GM12875 (cell line): Measurements from ENCODE around the gene CDK15.

ENCODE experiments used
- H3K4me3 ChIP-seq: one replicate; pipeline ENCODE4 v1.5.1; 2011; ENCODE audit warnings: low read depth, low read length, control low read depth
- CTCF ChIP-seq: IDR thresholded peaks from 2 replicates; pipeline ENCODE4 v1.5.1; 2011; ENCODE audit warnings: low read depth, mild to moderate bottlenecking, control low read depth, inconsistent platforms, low read length, moderate library complexity, borderline replicate concordance; ENCODE audit not compliant: insufficient read depth

Gene CDK15

GRCh38 chr2:201928363-201928762, 122.0 kb downstream of the CDK15 start:
- TF ChIP-seq CTCF: no peak
- H3K4me3 ChIP-seq: no peak overlapping the region

GRCh38 chr2:201929281-201930026, 123.1 kb downstream of the CDK15 start:
- H3K4me3 ChIP-seq: no peak overlapping the region
- no peak for TF ChIP-seq CTCF

GRCh38 chr2:201930043-201930442, 123.7 kb downstream of the CDK15 start:
- H3K4me3 ChIP-seq: no peak overlapping the region
- TF ChIP-seq CTCF: no peak

- H3K4me3 ChIP-seq: no peak overlapping the region
- no peak for TF ChIP-seq CTCF
These were observed 124.5 kb downstream of the CDK15 start for GRCh38 chr2:201930831-201931230.

GRCh38 chr2:201931475-201931874, 125.1 kb downstream of the CDK15 start:
- TF ChIP-seq CTCF: no peak
- no peak overlapping the region for H3K4me3 ChIP-seq

GRCh38 chr2:201931951-201932350, 125.6 kb downstream of the CDK15 start:
- H3K4me3 ChIP-seq: no peak overlapping the region
- no peak for TF ChIP-seq CTCF

GRCh38 chr2:201932511-201932910, 126.2 kb downstream of the CDK15 start:
- TF ChIP-seq CTCF: no peak
- H3K4me3 ChIP-seq: no peak overlapping the region
